ENCODE results near the gene PKIB.

GRCh38 chr6:122589115-122589514 is 21.1 kb upstream of the PKIB start:
- no peak for TF ChIP-seq CTCF (conservative IDR thresholded peaks at IDR 0.05; ENCODE audit: low read depth, low read length)
- TF ChIP-seq POLR2A (IDR thresholded peaks at IDR 0.05; ENCODE audit: low read depth, low read length), result no peak
- no peak for TF ChIP-seq ELK1 (IDR thresholded peaks at IDR 0.05; ENCODE audit: borderline replicate concordance, low read depth, low read length)
- TF ChIP-seq USF2 (IDR thresholded peaks at IDR 0.05; ENCODE audit: low read depth, low read length), result no peak

Measured in IMR-90 (cell line).